Smooth muscle cell (in vitro differentiated cells): ENCODE data around the gene CALML6. TPM values are rescaled to one million over a fixed set of nuclear protein-coding genes. Genes with fewer than 3 reads are reported as not detected.
A peak's percentile ranks its signal among the peaks of the same experiment; 100 is the strongest.

Experiments used
- DNase-seq: peaks from one replicate; lab custom pipeline; 2025; ENCODE audit not compliant: unreplicated experiment; lab: John Stamatoyannopoulos, UW
- H2AFZ ChIP-seq: fragments of 200-600 bp; sonication (generic); 2 replicates; pipeline ENCODE4 v1.6.0; 2016; ENCODE audit warnings: antibody characterized with exemption, low read depth, mild to moderate bottlenecking
- H3F3A ChIP-seq: fragments of 200-600 bp; sonication (generic); 2 replicates; pipeline ENCODE4 v1.6.0; 2017; ENCODE audit warnings: antibody characterized with exemption, low read depth
- H3K27ac ChIP-seq: fragments of 200-600 bp; sonication (generic); 2 replicates; pipeline ENCODE4 v1.5.1; 2016; ENCODE audit warnings: low read depth, mild to moderate bottlenecking
- H3K27me3 ChIP-seq: fragments of 200-600 bp; sonication (generic); 2 replicates; pipeline ENCODE4 v1.6.1; 2016; ENCODE audit warnings: low read depth, mild to moderate bottlenecking
- H3K36me3 ChIP-seq: fragments of 200-600 bp; sonication (generic); 2 replicates; pipeline ENCODE4 v1.5.1; 2016; ENCODE audit warnings: low read depth
- H3K4me1 ChIP-seq: fragments of 200-600 bp; sonication (generic); 2 replicates; pipeline ENCODE4 v1.5.1; 2016; ENCODE audit warnings: low read depth
- H3K4me2 ChIP-seq: fragments of 200-600 bp; sonication (generic); 2 replicates; pipeline ENCODE4 v1.6.0; 2016; ENCODE audit warnings: mild to moderate bottlenecking
- H3K4me3 ChIP-seq: fragments of 200-600 bp; sonication (generic); 2 replicates; pipeline ENCODE4 v1.5.1; 2016; ENCODE audit warnings: mild to moderate bottlenecking
- H3K79me2 ChIP-seq: fragments of 200-600 bp; sonication (generic); 2 replicates; pipeline ENCODE4 v1.6.0; 2016; ENCODE audit warnings: low read depth, mild to moderate bottlenecking
- H3K9ac ChIP-seq: fragments of 200-600 bp; sonication (generic); 2 replicates; pipeline ENCODE4 v1.6.0; 2016; ENCODE audit warnings: low read depth
- H3K9me3 ChIP-seq: fragments of 200-600 bp; sonication (generic); replicated peaks from 2 replicates; pipeline ENCODE4 v1.5.1; 2016; ENCODE audit warnings: low read depth
- H4K20me1 ChIP-seq: fragments of 200-600 bp; sonication (generic); 2 replicates; pipeline ENCODE4 v1.6.0; 2016; ENCODE audit warnings: low read depth
- WGBS: methylation state at CpG from one replicate; pipeline ENCODE4 v1.1.7; 2016; ENCODE audit warnings: low lambda C conversion rate; 5-methylcytosine and 5-hydroxymethylcytosine counted together
- polyA plus RNA-seq: library from polyadenylated mRNA; unstranded; fragments of >200 nt; fragmentation: Nextera tagmentation; extraction: Ambion mirVana; gene quantifications from 2 replicates; pipeline ENCODE4 v1.2.1, GENCODE V29; 2016
- total RNA-seq: library from RNA; depleted of rRNA; stranded (reverse); fragments of >200 nt; gene quantifications from 2 replicates; pipeline ENCODE4 v1.2.3, GENCODE V29; 2014
- TF ChIP-seq, protein P1 (sequence below): fragments of 200-600 bp; sonication (generic); IDR thresholded peaks from 2 replicates; pipeline ENCODE4 v1.5.1; 2017; ENCODE audit warnings: borderline replicate concordance, mild to moderate bottlenecking, antibody characterized with exemption; ENCODE audit not compliant: insufficient read depth, poor library complexity, severe bottlenecking

Gene CALML6
- total and polyA plus RNA-seq, 2 experiments from 2014 or later: 0.18 to 1.3 TPM

DNA sequence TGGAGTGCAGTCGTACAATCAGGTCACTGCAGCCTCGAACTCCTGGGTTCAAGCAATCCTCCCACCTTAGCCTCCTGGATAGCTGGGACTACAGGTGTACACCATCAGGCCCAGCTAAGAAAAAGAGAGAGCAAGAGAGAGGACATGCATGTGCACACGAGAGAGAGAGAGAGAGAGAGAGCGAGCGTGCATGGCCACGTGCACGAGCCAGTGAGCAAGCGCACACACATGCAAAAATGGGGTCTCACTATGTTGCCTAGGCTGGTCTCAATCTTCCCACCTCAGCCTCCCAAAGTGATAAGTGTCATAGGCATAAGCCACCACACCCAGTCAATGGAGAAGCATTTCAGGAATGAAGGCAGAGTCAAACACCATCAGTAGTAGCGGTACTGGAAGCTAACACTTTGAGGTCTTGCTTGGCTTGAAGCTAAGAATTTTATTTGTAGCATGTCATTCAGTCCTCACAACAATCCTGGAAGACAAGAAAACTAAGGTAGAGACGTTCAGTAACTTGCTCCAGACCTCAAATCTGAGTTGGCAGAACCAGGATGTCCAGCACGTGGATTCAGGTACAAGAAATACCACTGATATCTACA is 38.6 kb upstream of the CALML6 start:
- H3K9ac ChIP-seq: no peak overlapping the region
- H3K9me3 ChIP-seq: no peaks in the 10 kb centered on the region
- no peaks in the 10 kb centered on the region for H3K27me3 ChIP-seq
- no peak overlapping the region for H3K4me2 ChIP-seq
- TF ChIP-seq, protein P1, sequence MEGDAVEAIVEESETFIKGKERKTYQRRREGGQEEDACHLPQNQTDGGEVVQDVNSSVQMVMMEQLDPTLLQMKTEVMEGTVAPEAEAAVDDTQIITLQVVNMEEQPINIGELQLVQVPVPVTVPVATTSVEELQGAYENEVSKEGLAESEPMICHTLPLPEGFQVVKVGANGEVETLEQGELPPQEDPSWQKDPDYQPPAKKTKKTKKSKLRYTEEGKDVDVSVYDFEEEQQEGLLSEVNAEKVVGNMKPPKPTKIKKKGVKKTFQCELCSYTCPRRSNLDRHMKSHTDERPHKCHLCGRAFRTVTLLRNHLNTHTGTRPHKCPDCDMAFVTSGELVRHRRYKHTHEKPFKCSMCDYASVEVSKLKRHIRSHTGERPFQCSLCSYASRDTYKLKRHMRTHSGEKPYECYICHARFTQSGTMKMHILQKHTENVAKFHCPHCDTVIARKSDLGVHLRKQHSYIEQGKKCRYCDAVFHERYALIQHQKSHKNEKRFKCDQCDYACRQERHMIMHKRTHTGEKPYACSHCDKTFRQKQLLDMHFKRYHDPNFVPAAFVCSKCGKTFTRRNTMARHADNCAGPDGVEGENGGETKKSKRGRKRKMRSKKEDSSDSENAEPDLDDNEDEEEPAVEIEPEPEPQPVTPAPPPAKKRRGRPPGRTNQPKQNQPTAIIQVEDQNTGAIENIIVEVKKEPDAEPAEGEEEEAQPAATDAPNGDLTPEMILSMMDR: no peak
- no peak for DNase-seq
- H3K27ac ChIP-seq: peak overlapping the region; percentile 49
- H3K4me1 ChIP-seq: no peaks in the 10 kb centered on the region
- H2AFZ ChIP-seq: no peak overlapping the region
- H3K4me3 ChIP-seq: no peak overlapping the region
- 87% methylated on average over 11 of the region's 11 CpGs for WGBS
- H3K36me3 ChIP-seq: no peaks in the 10 kb centered on the region
- peaks cover 100% of the 10 kb centered on the region for H4K20me1 ChIP-seq
- peaks cover 7% of the 10 kb centered on the region for H3F3A ChIP-seq
- peaks cover 100% of the 10 kb centered on the region for H3K79me2 ChIP-seq

DNA sequence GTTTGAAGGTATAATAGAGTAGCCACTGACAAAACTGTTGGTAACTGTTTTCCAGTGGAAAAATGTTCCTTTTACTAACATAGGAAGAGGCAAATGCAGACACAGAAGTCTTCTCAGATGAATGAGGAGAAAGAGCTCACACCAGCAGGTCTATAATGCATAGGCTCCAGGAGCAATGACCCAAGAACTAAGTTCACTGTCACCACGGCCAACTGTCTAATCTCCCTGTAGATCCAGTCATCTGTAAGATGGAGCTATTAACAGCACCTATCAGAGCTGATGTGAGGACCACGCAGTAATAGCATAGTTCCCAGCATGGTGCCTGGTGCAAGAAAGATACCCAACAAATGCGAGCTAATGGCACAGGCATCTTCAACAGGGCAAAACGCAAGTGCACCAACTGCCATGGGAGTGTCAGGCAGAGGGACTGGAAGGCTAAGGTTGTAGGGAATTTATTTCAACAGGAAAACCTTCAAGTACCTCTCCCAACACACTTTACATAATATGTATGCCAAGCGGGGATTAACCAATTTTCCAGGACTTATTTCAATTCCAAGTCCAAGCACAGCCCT is 37.1 kb upstream of the CALML6 start:
- Histone ChIP-seq H2AFZ (no peak overlapping the region), H3K27me3 (no peaks in the 10 kb centered on the region), H3K9ac (no peak overlapping the region), H3K4me3 (no peak overlapping the region), H3K4me1 (no peaks in the 10 kb centered on the region), H3K9me3 (no peaks in the 10 kb centered on the region), H3K4me2 (no peak overlapping the region), H3K79me2 (peaks cover 100% of the 10 kb centered on the region), H4K20me1 (peaks cover 100% of the 10 kb centered on the region), H3K36me3 (no peaks in the 10 kb centered on the region), H3K27ac (peak overlapping the region; percentile 42), H3F3A (peaks cover 7% of the 10 kb centered on the region)
- TF ChIP-seq, protein P1: no peak
- no peak for DNase-seq
- 78% methylated on average over 5 of the region's 5 CpGs for WGBS

- peaks cover 100% of the 10 kb centered on the region for H3K79me2 ChIP-seq
- H3K9me3 ChIP-seq: no peaks in the 10 kb centered on the region
- no peak overlapping the region for H3K9ac ChIP-seq
- no peak overlapping the region for H3K4me3 ChIP-seq
- no peak overlapping the region for H2AFZ ChIP-seq
- no peaks in the 10 kb centered on the region for H3K27me3 ChIP-seq
- 99% methylated on average over 5 of the region's 5 CpGs for WGBS
- no peaks in the 10 kb centered on the region for H3K36me3 ChIP-seq
- no peak overlapping the region for H3K27ac ChIP-seq
- TF ChIP-seq, protein P1: no peak
- no peak for DNase-seq
- peaks cover 7% of the 10 kb centered on the region for H3F3A ChIP-seq
- no peak overlapping the region for H3K4me2 ChIP-seq
- peaks cover 4% of the 10 kb centered on the region for H3K4me1 ChIP-seq
- H4K20me1 ChIP-seq: peaks cover 100% of the 10 kb centered on the region
Observed at GRCh38 chr1:1879942-1880341, 35.1 kb upstream of the CALML6 start.
